Mucosa of rectum (tissue), 2 donors: ENCODE data around the gene NSMCE4A.

ENCODE experiments used
- H3K27ac ChIP-seq, 2 donors: one replicate each; pipeline ENCODE4 v1.7.0; 2013; ENCODE audit warnings: inconsistent platforms in 2 of 2, low read depth in 2 of 2, low read length in 2 of 2
- H3K27me3 ChIP-seq, 2 donors: one replicate each; pipeline ENCODE4 v1.7.0; 2013; ENCODE audit warnings: low read length in 2 of 2; ENCODE audit not compliant: control insufficient read depth in 2 of 2, insufficient read depth in 2 of 2
- H3K36me3 ChIP-seq, 2 donors: one replicate each; pipeline ENCODE4 v1.7.0; 2013; ENCODE audit warnings: low read length in 2 of 2; ENCODE audit not compliant: control insufficient read depth in 2 of 2, insufficient read depth in 2 of 2
- H3K4me1 ChIP-seq, 2 donors: one replicate each; pipeline ENCODE4 v1.7.0; 2013; ENCODE audit warnings: low read length in 2 of 2, mild to moderate bottlenecking in 1 of 2; ENCODE audit not compliant: control insufficient read depth in 2 of 2, insufficient read depth in 2 of 2
- H3K4me3 ChIP-seq, 2 donors: one replicate each; pipeline ENCODE4 v1.7.0; 2013; ENCODE audit warnings: low read length in 2 of 2
- H3K9ac ChIP-seq, 2 donors: one replicate each; pipeline ENCODE4 v1.7.0; 2013; ENCODE audit warnings: low read length in 2 of 2, low read depth in 1 of 2, mild to moderate bottlenecking in 1 of 2
- H3K9me3 ChIP-seq, 2 donors: one replicate each; pipeline ENCODE4 v1.7.0; 2013; ENCODE audit warnings: low read length in 2 of 2; ENCODE audit not compliant: control insufficient read depth in 2 of 2
- donor health status: healthy.
- donor health status: Normal muscosa, but diverticular disease.

NSMCE4A gene

DNA sequence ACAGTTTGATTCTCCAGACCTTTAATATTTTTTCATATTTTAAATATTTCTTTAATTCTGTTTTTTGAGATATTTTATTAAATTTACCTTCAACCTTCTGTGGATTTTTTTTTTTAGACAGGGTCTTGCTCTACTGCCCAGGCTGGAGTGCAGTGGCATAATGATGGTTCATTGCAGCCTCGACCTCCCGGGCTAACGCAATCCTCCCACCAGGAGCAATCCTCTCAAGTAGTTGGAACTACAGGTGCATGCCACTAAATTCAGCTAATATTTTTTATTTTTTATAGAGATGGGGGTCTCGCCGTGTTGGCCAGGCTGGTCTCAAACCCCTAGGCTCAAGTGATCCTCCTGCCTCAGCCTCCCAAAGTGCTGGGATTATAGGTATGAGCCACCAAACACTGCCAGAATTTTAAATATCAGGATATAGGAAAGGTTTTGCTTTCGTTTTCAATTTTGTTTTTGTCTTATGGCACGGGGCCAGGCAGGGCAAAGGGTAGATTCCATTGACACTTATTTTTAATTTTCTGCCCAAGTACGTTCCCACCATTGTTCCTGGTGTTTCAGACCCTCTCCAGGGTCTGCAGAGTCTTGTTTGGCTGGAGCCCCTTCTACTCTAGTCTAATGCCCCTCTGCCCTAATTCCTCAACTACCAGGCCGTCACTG lies 15.1 kb upstream of the NSMCE4A start:
- Histone ChIP-seq H3K9ac (peak overlapping the region; percentile 7 to 8), H3K36me3 (no peaks in the 10 kb centered on the region), H3K27ac (no peak overlapping the region), H3K4me3 (peak overlapping the region; percentile 22 to 24), H3K4me1 (peaks cover 11 to 20% of the 10 kb centered on the region in 2 donors), H3K9me3 (peaks cover 0 to 2% of the 10 kb centered on the region in 2 donors), H3K27me3 (no peaks in the 10 kb centered on the region)

GRCh38 chr10:121988361-121989324 lies 13.6 kb upstream of the NSMCE4A start, which contains the start of gene TACC2:
TACC2 (plus strand) TSS chr10:121989163; CDS start chr10:122021982, 32,819 bp downstream.
- no peak within 1 kb of the TSS for H3K27ac ChIP-seq

GRCh38 chr10:121984463-121984862 lies 9.4 kb upstream of the NSMCE4A start:
- H3K27ac ChIP-seq = no peak overlapping the region
- H3K27me3 ChIP-seq = no peaks in the 10 kb centered on the region
- peaks cover 2 to 6% of the 10 kb centered on the region in 2 donors for H3K9me3 ChIP-seq
- no peaks in the 10 kb centered on the region for H3K36me3 ChIP-seq
- H3K4me3 ChIP-seq = no peak overlapping the region
- H3K4me1 ChIP-seq = no peaks in the 10 kb centered on the region
- no peak overlapping the region for H3K9ac ChIP-seq

More at GRCh38 chr10:121988361-121989324, 13.6 kb upstream of the NSMCE4A start, which contains the start of gene TACC2:
- Histone ChIP-seq H3K36me3 (no peaks in the 10 kb centered on the region), H3K9ac (peak within 1 kb of the TSS; percentile 7 to 8), H3K4me1 (peaks cover 2 to 6% of the 10 kb centered on the region in 2 donors), H3K4me3 (peak within 1 kb of the TSS; percentile 22 to 24), H3K9me3 (peaks cover 2 to 6% of the 10 kb centered on the region in 2 donors), H3K27me3 (no peaks in the 10 kb centered on the region)

- Histone ChIP-seq H3K27ac (no peak overlapping the region), H3K4me3 (no peak overlapping the region), H3K9me3 (peaks cover 1 to 6% of the 10 kb centered on the region in 2 donors), H3K36me3 (no peaks in the 10 kb centered on the region), H3K4me1 (no peaks in the 10 kb centered on the region), H3K9ac (no peak overlapping the region), H3K27me3 (no peaks in the 10 kb centered on the region)
Measured at GRCh38 chr10:121983852-121984251, 8.8 kb upstream of the NSMCE4A start.

- Histone ChIP-seq H3K27me3 (no peaks in the 10 kb centered on the region), H3K4me1 (no peaks in the 10 kb centered on the region), H3K9me3 (peaks cover 0 to 6% of the 10 kb centered on the region in 2 donors), H3K4me3 (no peak overlapping the region), H3K27ac (no peak overlapping the region), H3K36me3 (no peaks in the 10 kb centered on the region), H3K9ac (no peak overlapping the region)
Measured at GRCh38 chr10:121981346-121981745, 6.3 kb upstream of the NSMCE4A start.

GRCh38 chr10:121978511-121978910 lies 3.5 kb upstream of the NSMCE4A start:
- H3K27me3 ChIP-seq = no peaks in the 10 kb centered on the region
- H3K27ac ChIP-seq = no peak overlapping the region
- H3K4me3 ChIP-seq = no peak overlapping the region

DNA sequence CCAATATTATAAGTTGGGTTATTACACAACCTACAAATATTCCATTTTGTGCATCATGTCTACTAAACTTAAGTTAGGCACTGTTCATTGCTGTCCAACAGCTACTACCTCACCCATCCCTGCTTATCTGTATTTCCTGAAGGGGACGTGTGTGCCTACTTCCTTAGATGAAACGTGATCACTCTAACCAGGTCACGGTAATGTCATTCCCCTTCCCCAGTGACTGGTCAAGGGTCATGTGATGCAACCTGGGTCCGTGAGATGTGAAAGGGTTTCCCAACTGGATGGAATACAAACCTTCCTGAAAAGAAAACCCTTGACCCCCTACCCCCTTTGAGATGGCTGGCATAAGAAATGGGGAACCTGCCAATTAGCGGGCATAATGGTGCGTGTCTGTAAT lies 1.6 kb upstream of the NSMCE4A start:
- Histone ChIP-seq H3K4me1 (peaks cover 6 to 17% of the 10 kb centered on the region in 2 donors), H3K4me3 (no peak overlapping the region), H3K9me3 (no peaks in the 10 kb centered on the region), H3K9ac (no peak overlapping the region), H3K27ac (no peak overlapping the region), H3K27me3 (no peaks in the 10 kb centered on the region), H3K36me3 (peaks cover 0 to 1% of the 10 kb centered on the region in 2 donors)

More at GRCh38 chr10:121978511-121978910, 3.5 kb upstream of the NSMCE4A start:
- peaks cover 3 to 13% of the 10 kb centered on the region in 2 donors for H3K4me1 ChIP-seq
- H3K36me3 ChIP-seq = no peaks in the 10 kb centered on the region
- no peak overlapping the region for H3K9ac ChIP-seq
- no peaks in the 10 kb centered on the region for H3K9me3 ChIP-seq

GRCh38 chr10:121975295-121976086 lies 474 bp upstream of the NSMCE4A start:
- H3K36me3 ChIP-seq = peaks cover 3 to 6% of the 10 kb centered on the region in 2 donors
- H3K4me1 ChIP-seq = peaks cover 6 to 17% of the 10 kb centered on the region in 2 donors
- H3K9ac ChIP-seq = peak overlapping the region; percentile 88 to 97
- H3K27ac ChIP-seq = peak overlapping the region; percentile 98 to 99
- H3K4me3 ChIP-seq = peak overlapping the region; percentile 83 to 85
- H3K9me3 ChIP-seq = no peaks in the 10 kb centered on the region
- H3K27me3 ChIP-seq = no peaks in the 10 kb centered on the region

- Histone ChIP-seq H3K4me3 (peak overlapping the region; percentile 83 to 85), H3K9me3 (no peaks in the 10 kb centered on the region), H3K36me3 (peaks cover 8 to 12% of the 10 kb centered on the region in 2 donors), H3K27me3 (no peaks in the 10 kb centered on the region), H3K9ac (peak overlapping the region; percentile 88 to 97), H3K4me1 (peaks cover 6 to 17% of the 10 kb centered on the region in 2 donors), H3K27ac (peak overlapping the region; percentile 98 to 99)
Measured at GRCh38 chr10:121974019-121974534, 940 bp downstream of the NSMCE4A start.
